ENCODE results near the gene FCRLA.
"Not testable (repeated sequence)": the region's sequence is repeated elsewhere in the genome, so short reads cannot be mapped to it uniquely, and the experiment has no call there.

FCRLA gene

DNA sequence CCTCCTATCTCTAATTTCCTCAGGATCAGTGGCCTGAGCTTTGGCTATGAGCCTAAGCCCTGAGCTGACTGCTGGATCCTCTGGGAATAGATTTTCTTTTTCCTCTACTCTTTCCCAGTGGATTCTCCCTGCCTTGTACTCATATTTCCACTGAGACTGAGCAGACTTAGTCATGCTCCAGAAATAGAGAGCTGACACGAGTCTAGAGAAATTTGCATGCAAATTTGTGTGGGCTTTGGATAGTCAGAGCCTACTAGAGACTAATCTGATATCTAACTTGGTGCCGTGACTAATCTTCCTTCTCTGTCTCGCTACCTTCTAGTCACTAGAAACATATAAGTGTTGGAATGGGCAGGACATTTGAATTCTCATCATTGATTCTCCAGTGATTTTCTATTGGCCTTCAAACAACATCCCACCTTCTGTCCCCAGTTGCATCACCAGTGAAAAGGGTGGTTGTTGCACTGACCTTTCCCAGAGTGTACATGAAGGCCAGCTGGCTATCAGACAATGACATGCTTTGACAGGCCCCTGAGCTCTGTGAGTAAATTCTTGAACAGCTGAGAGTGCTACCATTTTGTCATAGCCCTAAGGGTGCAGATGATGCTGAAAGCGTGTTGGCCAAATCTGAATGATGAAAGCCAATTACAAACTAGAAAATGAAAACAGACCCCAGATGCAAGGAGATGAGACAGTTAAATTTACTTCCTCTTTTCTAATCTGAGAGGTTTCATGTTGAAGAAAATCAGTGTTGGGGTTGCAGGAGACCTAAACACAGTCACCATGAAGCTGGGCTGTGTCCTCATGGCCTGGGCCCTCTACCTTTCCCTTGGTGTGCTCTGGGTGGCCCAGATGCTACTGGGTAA is at the start of gene FCRLA:
TSS of gene FCRLA (plus strand) at position 748 of the 866 bp plus-strand sequence. CDS start at position 784, 36 bp downstream.
- DNase-seq = no peak

DNA sequence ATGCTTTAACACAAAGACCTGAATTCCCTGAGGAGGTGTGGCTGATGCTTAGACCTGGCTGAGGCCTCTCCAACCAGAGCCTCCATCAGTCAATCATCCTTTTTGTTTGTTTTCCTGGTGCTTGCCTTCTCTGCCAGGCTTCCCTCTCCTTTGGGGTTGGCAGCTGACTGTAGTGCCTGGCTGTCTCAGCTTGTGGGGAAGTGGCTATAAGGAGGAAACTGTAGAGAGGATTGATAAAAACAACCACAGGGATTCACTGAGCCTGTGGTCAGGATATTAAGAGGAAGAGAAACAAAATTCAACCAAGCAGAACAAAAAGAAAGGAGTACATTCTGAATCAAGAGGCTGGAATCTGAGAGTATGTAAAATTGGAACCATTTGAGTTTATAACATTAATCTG is 48.5 kb upstream of the FCRLA start:
- DNase-seq = not testable (repeated sequence)

- not testable (repeated sequence) for DNase-seq
Observed at GRCh38 chr1:161661660-161662311, 45.2 kb upstream of the FCRLA start.

DNA sequence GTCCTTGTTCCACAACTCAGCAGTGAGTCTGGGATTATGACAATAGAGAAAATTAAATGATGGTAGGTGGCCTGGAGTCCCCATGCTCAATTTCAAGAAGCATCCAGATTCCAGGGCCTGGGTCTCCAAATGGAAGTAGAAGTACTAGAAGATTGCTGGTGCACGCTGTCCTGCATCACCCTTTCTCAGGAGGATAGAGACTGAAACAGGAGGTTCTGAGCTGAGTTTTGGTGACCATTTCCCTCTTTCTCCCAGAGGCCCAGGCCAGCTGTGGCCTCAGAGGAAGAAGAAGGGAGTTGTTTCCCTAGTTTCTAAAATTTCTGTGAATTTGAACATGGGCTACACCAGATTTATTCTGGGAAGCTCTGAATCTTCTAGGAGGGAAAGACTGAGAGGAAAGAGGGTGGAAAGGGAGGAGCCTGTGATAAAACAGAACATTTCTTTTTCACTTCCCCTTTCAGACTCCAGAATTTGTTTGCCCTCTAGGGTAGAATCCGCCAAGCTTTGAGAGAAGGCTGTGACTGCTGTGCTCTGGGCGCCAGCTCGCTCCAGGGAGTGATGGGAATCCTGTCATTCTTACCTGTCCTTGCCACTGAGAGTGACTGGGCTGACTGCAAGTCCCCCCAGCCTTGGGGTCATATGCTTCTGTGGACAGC is 44.2 kb upstream of the FCRLA start, which contains the start of gene FCGR2B:
TSS of gene FCGR2B (plus strand) at position 460 of the 656 bp plus-strand sequence. CDS start at position 559, 99 bp downstream.
- DNase-seq = not testable (repeated sequence)

GRCh38 chr1:161663569-161663968 is 43.5 kb upstream of the FCRLA start:
- DNase-seq = not testable (repeated sequence)

DNA sequence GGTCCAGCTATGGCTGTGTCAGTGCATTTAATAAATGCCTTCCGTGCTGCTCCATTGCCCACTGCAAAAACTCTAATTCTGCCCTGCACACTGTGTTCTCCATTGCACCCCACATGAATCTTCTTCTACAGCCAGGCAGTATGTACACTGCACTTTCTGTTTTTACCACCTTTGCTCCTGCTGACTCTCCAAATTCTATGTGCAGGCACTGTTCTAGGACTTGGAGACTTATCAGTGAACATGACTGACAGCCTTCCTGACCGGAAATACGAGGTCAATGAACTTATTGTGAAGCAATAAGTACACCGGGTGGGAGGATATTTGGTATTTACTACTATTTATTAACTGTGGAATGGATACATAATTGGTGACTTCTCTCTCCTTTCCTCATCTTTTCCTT is 42.3 kb upstream of the FCRLA start:
- DNase-seq = not testable (repeated sequence)

- not testable (repeated sequence) for DNase-seq
Observed at GRCh38 chr1:161671045-161672020, 35.7 kb upstream of the FCRLA start.

GRCh38 chr1:161673437-161673836 is 33.6 kb upstream of the FCRLA start:
- DNase-seq = not testable (repeated sequence)

- DNase-seq = not testable (repeated sequence)
Observed at GRCh38 chr1:161674447-161674846, 32.6 kb upstream of the FCRLA start.

DNA sequence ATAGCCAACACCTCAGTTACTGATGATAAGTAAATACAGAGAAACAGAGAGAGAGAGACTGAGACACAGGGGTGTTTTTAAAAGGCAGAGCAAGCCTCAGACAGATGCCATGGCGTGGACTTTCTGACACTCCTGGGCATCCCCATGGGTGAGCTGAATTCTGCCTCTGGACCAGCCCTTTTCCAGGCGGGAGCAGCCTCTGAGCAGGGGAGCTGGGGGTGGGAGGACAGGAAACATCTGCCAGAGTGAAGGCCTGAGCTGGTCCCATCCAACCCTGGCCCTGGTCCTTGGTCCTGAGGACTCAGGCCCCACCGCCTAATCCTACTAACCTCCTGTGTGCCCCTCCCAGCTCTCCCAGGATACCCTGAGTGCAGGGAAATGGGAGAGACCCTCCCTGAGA is 32.1 kb upstream of the FCRLA start:
- not testable (repeated sequence) for DNase-seq

GRCh38 chr1:161676441-161676840 is 30.6 kb upstream of the FCRLA start:
- no peak for DNase-seq

DNA sequence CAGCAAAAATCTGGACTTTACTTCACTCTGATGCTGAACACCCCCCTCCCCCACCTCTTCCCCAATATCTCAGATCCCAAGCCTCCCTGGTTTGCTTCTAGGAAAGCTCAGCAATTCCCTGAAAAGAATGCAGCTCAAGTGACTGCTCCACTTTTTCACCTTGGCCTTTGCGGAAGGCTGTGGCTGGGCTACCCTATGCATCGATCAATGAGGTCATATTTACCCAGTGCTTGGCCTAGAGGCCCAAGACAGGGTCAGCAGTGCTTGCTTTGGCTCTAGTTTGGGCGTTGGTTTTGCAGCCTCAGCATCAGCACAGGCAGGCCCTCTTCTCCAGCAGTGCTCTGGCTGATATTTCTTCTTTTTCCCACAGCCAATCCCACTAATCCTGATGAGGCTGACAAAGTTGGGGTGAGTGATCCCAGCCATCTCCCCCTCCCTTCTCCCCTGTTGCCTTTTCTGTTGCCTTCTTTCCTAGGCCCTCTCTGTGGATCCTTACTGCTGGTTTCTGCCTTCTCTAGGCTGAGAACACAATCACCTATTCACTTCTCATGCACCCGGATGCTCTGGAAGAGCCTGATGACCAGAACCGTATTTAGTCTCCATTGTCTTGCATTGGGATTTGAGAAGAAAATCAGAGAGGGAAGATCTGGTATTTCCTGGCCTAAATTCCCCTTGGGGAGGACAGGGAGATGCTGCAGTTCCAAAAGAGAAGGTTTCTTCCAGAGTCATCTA is 29.9 kb upstream of the FCRLA start:
- no peak for DNase-seq

- DNase-seq = no peak
Observed at GRCh38 chr1:161678500-161678899, 28.5 kb upstream of the FCRLA start.

- no peak for DNase-seq
Observed at GRCh38 chr1:161681879-161682278, 25.1 kb upstream of the FCRLA start.

DNA sequence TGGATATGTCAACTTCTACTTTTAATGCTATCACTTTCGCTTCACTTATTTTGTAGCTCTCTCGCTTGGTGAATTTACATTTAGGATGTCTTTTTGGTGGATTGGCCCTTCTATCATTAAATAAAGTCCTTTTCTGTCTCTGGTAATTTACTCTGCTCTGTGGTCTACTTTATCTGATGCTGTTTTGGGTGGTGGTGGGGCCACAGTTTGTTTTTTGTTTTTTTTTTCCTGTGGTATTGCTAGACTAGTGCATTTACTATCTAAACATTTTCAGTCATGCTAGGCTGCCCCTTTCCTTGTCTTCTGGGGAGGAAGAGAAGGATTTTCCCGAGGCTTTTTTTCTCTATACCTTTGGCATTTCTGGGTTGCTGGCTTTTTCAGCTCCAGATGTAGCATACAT is 18.1 kb upstream of the FCRLA start:
- DNase-seq = no peak

GRCh38 chr1:161691846-161692245 is 15.2 kb upstream of the FCRLA start:
- DNase-seq = no peak

GRCh38 chr1:161693020-161693712 is 13.9 kb upstream of the FCRLA start:
- not testable (repeated sequence) for DNase-seq

- not testable (repeated sequence) for DNase-seq
Observed at GRCh38 chr1:161698302-161698701, 8.7 kb upstream of the FCRLA start.

GRCh38 chr1:161702250-161702649 is 4.8 kb upstream of the FCRLA start:
- no peak for DNase-seq

DNA sequence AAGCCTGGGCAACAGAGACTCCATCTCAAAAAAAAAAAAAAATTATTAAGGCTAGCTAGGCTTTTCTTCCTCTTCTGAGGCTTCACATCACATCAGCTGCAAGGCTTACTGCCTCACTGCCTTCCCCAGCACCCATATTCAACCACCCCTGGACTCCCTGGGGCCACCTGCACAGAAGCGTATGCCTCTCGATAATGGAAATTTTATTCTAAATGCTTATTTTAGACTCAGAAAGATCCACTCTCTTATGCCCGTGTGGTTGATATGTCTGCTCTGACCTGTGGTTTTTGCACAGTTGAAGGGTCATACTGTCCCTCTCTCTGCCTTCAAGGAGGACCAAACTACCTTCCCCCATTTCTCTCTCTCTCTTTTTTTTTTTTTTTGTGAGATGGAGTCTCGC is 1.5 kb upstream of the FCRLA start:
- no peak for DNase-seq

- DNase-seq = no peak
Observed at GRCh38 chr1:161706113-161706481, 932 bp upstream of the FCRLA start.

Measured in DMS79 treated with DMSO at 0.1 percent for 48 hours (cell line).